Activated T-cell treated with anti-CD3 and anti-CD28 coated beads for 48 hours (primary cell): ENCODE results near the gene PLPPR2.
"Not testable (repeated sequence)": the region's sequence is repeated elsewhere in the genome, so short reads cannot be mapped to it uniquely, and the experiment has no call there.

ENCODE experiments used
- DNase-seq: peaks from one replicate; pipeline ENCODE4 v3.0.0-alpha.2; 2020; ENCODE audit warnings: low read depth

Gene PLPPR2

DNA sequence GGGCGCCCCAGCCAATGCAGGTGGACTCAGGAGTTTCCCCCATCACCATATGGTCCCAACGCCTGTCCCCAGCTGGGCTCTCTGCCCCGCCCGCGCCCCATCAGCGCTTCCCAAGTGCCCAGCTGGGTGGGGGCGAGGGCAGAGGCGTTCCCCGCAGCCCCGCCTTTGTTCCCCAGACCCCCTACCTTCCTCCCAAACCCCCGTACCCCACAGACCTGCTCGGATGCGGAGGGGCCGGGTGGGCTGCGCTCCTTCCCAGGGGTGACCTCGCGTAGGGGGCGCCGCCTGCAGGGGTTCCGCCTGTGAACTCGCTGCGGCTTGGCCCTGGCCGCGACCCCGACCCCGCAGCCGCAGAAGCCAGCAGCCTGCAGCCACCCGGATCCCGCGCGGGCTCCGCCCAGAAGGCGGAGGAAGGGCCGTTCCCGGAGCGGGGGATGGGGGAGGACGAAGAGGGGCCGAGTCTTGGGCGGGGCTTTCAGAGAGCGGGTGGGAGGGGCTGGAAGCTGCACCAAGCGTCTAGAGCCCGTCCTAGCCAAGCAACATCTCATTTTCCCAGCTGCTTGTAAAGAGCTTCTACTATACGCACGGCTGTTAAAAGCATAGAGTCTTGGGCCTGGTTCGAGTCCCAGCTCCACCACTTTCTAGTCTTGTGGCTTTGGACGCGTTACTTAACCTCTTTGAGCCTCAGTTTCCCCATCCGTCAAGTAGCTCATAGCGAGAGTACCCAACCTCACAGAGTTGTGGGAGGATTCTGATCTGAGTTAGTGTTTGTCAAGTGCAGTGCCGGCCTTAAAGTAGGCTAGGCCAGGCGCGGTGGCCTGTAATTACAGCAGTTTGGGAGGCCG lies 15.8 kb upstream of the PLPPR2 start, which contains the start of gene RAB3D:
Gene RAB3D (minus strand): TSS at position 404 of the 845 bp plus-strand sequence. CDS start 2,258 bp downstream, outside the sequence.
- peak; percentile 82 for DNase-seq

DNA sequence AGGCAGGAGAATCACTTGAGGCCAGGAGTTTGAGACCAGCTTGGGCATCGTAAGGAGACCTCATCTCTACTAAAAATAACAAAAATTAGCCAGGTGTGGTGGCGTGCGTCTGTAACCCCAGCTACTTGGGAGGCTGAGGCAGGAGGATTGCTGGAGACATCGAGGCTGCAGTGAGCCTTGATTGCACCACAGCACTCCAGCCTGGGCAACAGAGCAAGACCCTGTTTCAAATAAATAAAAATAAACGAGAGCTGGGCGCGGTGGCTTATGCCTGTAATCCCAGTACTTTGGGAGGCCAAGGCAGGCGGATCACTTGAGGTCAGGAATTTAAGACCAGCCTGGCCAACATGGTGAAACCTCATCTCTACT lies 15.1 kb upstream of the PLPPR2 start:
- DNase-seq: not testable (repeated sequence)

GRCh38 chr19:11342429-11342828 lies 12.8 kb upstream of the PLPPR2 start:
- DNase-seq: no peak

- DNase-seq: no peak
Observed at GRCh38 chr19:11345122-11345803, 10.0 kb upstream of the PLPPR2 start.

DNA sequence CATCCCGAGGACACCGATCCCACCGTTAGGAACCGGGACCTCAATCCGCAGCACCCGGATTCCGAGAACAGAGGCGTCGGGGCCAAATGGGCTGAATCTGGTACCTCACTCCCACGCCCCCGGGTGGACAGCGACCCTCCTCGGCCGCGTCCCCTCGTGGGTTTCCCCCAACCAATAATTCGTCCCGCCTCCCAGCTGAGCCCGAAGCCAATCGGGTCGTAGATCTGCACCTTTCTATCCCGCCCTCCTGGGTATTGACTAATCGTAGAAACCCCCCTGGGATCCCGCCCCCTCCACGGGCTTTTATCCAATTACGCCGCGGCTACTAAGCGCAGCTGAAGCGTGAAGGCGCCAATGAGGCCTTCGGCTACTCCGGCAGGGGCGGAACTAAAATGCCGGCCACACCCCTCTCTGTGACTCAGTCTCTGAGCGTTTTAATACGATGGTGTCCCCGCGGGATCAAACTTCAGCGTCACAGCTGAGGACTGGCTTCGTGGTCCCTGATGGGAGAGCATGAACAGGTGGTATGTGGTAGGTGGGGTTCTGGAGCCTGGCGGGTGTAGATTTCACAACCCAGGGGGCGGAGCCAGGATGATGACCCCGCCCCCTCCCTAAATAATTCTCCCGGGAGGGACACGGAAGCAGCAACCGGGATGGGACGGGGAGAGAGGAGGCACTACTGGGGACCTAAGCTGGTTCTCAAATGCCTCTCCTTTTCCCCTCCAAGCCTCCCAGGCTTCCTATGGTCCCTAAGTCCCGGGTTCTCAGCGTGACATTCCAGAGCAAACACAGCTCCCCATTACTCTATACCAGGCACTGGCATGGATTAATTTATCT lies 8.9 kb upstream of the PLPPR2 start, which contains the start of the genes CCDC159 and TMEM205:
Gene CCDC159 (plus strand): TSS at position 416 of the 837 bp plus-strand sequence. CDS start 88 bp downstream, at position 504.
Gene TMEM205 (minus strand): TSS at position 165 of the 837 bp plus-strand sequence. CDS start 649 bp downstream, outside the sequence.
- DNase-seq: peak; percentile 96

GRCh38 chr19:11347546-11348039 lies 7.6 kb upstream of the PLPPR2 start:
- DNase-seq: no peak

DNA sequence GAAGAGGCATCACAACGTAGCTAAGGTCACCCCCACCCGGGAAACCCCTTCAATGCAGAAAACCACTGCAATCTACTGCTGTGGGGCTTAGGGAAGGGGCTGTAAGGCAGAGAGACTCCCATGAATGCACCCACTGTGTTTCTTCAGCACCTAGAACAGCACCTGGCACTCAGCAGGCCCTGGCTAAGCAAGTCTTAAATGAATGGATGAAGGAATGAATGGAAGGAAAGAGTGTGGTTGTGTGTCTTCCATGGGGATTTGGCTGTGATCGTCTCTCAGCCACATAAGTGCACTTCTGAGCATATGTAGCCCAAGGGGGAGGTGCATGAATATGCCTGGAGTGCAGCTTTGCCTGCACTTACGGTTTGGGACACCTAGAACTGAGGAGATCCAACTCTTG lies 6.1 kb upstream of the PLPPR2 start:
- no peak for DNase-seq

- DNase-seq: not testable (repeated sequence)
Observed at GRCh38 chr19:11354102-11354501, 1.1 kb upstream of the PLPPR2 start.

DNA sequence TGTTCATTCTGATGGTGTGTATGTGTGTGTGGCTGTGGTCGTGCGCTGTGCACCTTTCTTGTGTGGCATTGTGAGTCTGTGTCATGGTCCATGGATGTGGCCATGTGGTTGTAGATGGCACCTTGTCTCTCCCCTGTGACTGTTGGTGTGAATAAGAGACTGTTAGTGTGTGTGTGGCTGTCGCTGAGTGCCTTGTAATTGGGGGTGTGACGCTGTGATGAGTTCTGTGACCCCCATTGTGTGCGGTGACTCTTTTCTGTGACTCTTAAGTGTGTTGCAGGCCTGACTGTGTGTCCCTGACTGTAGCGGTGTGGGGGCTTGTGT lies 804 bp downstream of the PLPPR2 start:
- no peak for DNase-seq

DNA sequence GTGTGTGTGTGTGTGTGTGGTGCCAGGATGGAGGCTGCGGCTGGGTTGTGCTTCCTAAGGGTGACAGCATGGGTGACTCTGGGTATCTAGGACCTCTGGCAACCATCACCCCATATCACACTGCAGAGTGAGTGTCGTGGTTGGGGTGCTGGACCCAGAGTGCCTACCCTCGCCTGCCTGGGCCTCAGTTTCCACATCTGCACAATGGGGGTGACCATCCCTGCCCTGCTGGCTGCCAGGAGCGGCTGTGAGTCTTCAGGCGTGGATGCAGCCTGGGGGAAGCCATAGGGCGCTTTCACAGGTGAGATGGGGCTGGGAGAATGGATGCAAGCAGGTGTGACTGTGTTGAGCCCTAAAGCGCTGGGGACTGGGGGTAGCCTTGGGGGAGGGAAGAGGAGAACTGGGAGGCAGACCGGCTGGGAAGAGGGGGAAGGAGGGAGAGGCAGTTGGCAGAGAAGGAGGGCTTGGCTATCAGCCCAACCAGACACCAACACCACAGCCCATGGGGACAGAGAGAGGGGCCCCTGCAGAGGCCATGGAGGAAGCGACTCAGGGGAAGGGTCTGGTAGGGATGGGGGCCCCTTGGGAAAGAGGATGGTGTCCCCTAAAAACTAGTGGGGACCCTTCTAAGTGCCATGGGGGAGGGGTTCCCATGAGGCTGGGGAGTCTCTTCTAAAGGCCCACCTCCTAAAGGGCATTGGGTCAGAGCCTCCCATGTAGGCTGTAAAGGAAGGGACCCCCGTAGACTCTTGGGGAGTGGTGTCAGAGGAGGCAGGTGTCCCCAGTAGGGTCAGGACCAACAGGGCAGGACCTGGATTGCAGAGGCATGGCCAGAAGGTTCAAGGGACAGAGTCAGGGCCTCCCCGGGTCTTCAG lies 1.7 kb downstream of the PLPPR2 start:
- DNase-seq: no peak

GRCh38 chr19:11359421-11359820 lies 4.2 kb downstream of the PLPPR2 start:
- no peak for DNase-seq

- DNase-seq: no peak
Observed at GRCh38 chr19:11361037-11361770, 6.0 kb downstream of the PLPPR2 start.

- no peak for DNase-seq
Observed at GRCh38 chr19:11361771-11362731, 6.8 kb downstream of the PLPPR2 start.

- DNase-seq: no peak
Observed at GRCh38 chr19:11363881-11364280, 8.6 kb downstream of the PLPPR2 start.

DNA sequence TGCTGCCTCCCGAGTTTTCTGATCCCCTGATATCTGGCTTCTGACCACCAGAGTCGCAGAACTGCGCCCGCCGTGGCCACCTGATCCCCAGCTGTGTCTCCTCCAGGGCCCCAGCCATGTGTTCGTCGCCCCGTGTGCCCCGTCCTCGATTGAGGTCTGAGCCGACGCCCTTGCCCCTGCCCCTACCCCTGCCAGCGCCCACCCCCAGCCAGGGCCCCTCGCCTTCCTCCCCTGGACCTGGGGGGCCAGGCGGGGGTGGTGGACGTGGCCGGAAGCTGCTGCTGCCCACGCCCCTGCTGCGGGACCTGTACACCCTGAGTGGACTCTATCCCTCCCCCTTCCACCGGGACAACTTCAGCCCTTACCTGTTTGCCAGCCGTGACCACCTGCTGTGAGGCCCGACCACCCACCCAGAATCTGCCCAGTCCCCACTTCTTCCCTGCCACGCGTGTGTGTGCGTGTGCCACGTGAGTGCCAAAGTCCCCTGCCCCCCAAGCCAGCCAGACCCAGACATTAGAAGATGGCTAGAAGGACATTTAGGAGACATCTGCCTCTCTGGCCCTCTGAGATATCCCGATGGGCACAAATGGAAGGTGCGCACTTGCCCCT lies 9.2 kb downstream of the PLPPR2 start:
- DNase-seq: no peak

GRCh38 chr19:11364935-11365334 lies 9.7 kb downstream of the PLPPR2 start:
- DNase-seq: no peak

GRCh38 chr19:11365557-11366117 lies 10.4 kb downstream of the PLPPR2 start:
- DNase-seq: no peak

GRCh38 chr19:11367528-11367927 lies 12.3 kb downstream of the PLPPR2 start:
- DNase-seq: no peak
